Esophagus squamous epithelium (tissue), 5 donors: ENCODE results near the gene LRP1. TPM values are rescaled to one million over a fixed set of nuclear protein-coding genes. Genes with fewer than 3 reads are reported as not detected.

Source experiments
- DNase-seq: peaks from one replicate; lab custom pipeline; 2025; lab: John Stamatoyannopoulos, UW
- H3K27ac ChIP-seq, 4 donors: fragments of 200-600 bp; sonication (generic); one replicate each; pipeline ENCODE4 v1.5.1; 2016 to 2019; ENCODE audit warnings: mild to moderate bottlenecking in 1 of 4
- H3K27me3 ChIP-seq, 4 donors: fragments of 200-600 bp; sonication (generic); 1 replicate in 3 of 4; 2 replicates in 1 of 4; pipeline versions ENCODE4 v1.5.1 to v1.6.0; 2017 to 2021; ENCODE audit warnings: antibody characterized with exemption in 1 of 4
- H3K36me3 ChIP-seq, 3 donors: fragments of 200-600 bp; sonication (generic); one replicate each; pipeline ENCODE4 v1.5.1; 2016 to 2019
- H3K4me1 ChIP-seq, 3 donors: fragments of 200-600 bp; sonication (generic); one replicate each; pipeline ENCODE4 v1.5.1; 2017 to 2019
- H3K4me3 ChIP-seq, 4 donors: fragments of 200-600 bp; sonication (generic); 1 replicate in 3 of 4; 2 replicates in 1 of 4; pipeline ENCODE4 v1.5.1; 2016 to 2019; ENCODE audit warnings: mild to moderate bottlenecking in 2 of 4, moderate library complexity in 1 of 4
- H3K9me3 ChIP-seq, 3 donors: fragments of 200-600 bp; sonication (generic); one replicate each; pipeline ENCODE4 v1.5.1; 2016 to 2019
- POLR2A ChIP-seq, 4 donors: fragments of 450-650 bp; IDR thresholded peaks; one replicate each; pipeline ENCODE4 v1.6.1; 2017; ENCODE audit warnings: antibody characterized with exemption in 4 of 4, mild to moderate bottlenecking in 4 of 4, moderate library complexity in 3 of 4
- WGBS, 2 donors: methylation state at CpG; one replicate each; pipeline ENCODE4 v1.1.5; 2018; 5-methylcytosine and 5-hydroxymethylcytosine counted together
- intact Hi-C: fragments of 100-400 bp; cut with DNase I; formaldehyde crosslinking; loops from one replicate; pipeline ENCODE4 v1.15.0; 2022
- total RNA-seq, 4 donors: library from RNA; depleted of rRNA; stranded (reverse); fragments of >200 nt; gene quantifications; one replicate each; pipeline ENCODE4 v1.1.0, GENCODE V29; 2016
- TF ChIP-seq, protein P1 (sequence below), 6 experiments: fragments of 450-650 bp in 4 of 6; fragments of 200-600 bp in 2 of 6; sonication (generic) in 2 of 6; IDR thresholded peaks; one replicate each; pipeline ENCODE4 v1.5.1; 2016 to 2019; ENCODE audit warnings: antibody characterized with exemption in 6 of 6, mild to moderate bottlenecking in 4 of 6, moderate library complexity in 4 of 6
- donor health status: DM: yes; HTN: yes; CAD: no.

The LRP1 gene
- total RNA-seq, 4 donors from 2014 or later: 60.8 to 147 (median 81.9) TPM

DNA sequence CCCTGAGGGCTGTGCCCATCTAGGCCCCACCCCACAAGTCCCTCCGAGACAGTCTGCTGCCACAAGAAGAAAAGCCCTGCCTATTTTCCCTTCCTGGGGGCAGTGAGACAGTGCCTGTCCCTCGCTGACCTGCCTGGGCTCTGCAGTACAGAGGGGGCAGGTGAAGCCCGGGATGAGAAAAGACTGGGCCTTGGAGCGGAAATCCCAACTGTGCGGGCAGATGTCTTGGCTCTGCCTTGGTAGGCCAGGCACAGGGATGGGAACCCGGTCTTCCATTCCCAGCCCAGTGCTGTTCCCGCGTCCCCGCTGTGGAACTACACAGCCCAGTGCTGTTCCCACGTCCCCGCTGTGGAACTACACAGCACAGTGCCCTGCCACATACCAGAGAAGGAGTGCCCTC is 75.5 kb downstream of the LRP1 start:
- no peak for TF ChIP-seq POLR2A (IDR thresholded peaks at IDR 0.05)
- TF ChIP-seq, protein P1, sequence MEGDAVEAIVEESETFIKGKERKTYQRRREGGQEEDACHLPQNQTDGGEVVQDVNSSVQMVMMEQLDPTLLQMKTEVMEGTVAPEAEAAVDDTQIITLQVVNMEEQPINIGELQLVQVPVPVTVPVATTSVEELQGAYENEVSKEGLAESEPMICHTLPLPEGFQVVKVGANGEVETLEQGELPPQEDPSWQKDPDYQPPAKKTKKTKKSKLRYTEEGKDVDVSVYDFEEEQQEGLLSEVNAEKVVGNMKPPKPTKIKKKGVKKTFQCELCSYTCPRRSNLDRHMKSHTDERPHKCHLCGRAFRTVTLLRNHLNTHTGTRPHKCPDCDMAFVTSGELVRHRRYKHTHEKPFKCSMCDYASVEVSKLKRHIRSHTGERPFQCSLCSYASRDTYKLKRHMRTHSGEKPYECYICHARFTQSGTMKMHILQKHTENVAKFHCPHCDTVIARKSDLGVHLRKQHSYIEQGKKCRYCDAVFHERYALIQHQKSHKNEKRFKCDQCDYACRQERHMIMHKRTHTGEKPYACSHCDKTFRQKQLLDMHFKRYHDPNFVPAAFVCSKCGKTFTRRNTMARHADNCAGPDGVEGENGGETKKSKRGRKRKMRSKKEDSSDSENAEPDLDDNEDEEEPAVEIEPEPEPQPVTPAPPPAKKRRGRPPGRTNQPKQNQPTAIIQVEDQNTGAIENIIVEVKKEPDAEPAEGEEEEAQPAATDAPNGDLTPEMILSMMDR (IDR thresholded peaks at IDR 0.05): no peak
- no peaks in the 10 kb centered on the region for H3K4me1 ChIP-seq
- H3K4me3 ChIP-seq: no peak overlapping the region
- peaks cover 61 to 100% (median 67%) of the 10 kb centered on the region in 3 donors for H3K36me3 ChIP-seq
- H3K27me3 ChIP-seq: no peaks in the 10 kb centered on the region
- intact Hi-C loops: no loop called here
- no peak overlapping the region for H3K27ac ChIP-seq
- 66 to 80% methylated on average over 2 to 3 of the region's 11 CpGs for WGBS, 2 donors
- DNase-seq: no peak
- H3K9me3 ChIP-seq: no peaks in the 10 kb centered on the region

- Histone ChIP-seq H3K4me1 (no peaks in the 10 kb centered on the region), H3K4me3 (no peak overlapping the region), H3K9me3 (no peaks in the 10 kb centered on the region), H3K36me3 (peaks cover 61 to 100% (median 61%) of the 10 kb centered on the region in 3 donors), H3K27me3 (no peaks in the 10 kb centered on the region), H3K27ac (no peak overlapping the region)
- TF ChIP-seq POLR2A (IDR thresholded peaks at IDR 0.05): no peak
- TF ChIP-seq, protein P1 (IDR thresholded peaks at IDR 0.05): no peak
- WGBS, 2 donors: 88% methylated on average over 14 of the region's 19 CpGs; no CpG with 5 or more reads in 1 of the 2 donors
- intact Hi-C loops: no loop called here
- no peak for DNase-seq
These were observed 76.2 kb downstream of the LRP1 start for GRCh38 chr12:57204454-57204853.

DNA sequence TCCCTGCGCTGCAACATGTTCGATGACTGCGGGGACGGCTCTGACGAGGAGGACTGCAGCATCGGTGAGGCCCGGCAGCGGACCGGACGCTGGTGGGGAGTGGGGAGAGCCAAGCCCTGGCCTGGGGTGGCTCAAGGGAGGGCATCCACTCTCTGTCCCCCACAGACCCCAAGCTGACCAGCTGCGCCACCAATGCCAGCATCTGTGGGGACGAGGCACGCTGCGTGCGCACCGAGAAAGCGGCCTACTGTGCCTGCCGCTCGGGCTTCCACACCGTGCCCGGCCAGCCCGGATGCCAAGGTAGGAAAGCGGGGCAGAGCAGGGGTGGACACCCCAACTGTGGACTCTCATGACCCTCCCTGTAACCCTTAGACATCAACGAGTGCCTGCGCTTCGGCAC is 76.9 kb downstream of the LRP1 start:
- Histone ChIP-seq H3K4me3 (no peak overlapping the region), H3K36me3 (peaks cover 53 to 100% (median 63%) of the 10 kb centered on the region in 3 donors), H3K9me3 (no peaks in the 10 kb centered on the region), H3K27ac (no peak overlapping the region), H3K27me3 (no peaks in the 10 kb centered on the region), H3K4me1 (no peaks in the 10 kb centered on the region)
- DNase-seq: no peak
- 86 to 92% methylated on average over 10 to 11 of the region's 26 CpGs for WGBS, 2 donors
- no peak for TF ChIP-seq POLR2A (IDR thresholded peaks at IDR 0.05)
- intact Hi-C loops: no loop called here

- no peaks in the 10 kb centered on the region for H3K4me1 ChIP-seq
- H3K27me3 ChIP-seq: no peaks in the 10 kb centered on the region
- WGBS, 2 donors: 80 to 100% methylated on average over 3 to 4 of the region's 7 CpGs
- intact Hi-C loops: no loop called here
- DNase-seq: no peak
- H3K36me3 ChIP-seq: peaks cover 46 to 100% (median 67%) of the 10 kb centered on the region in 3 donors
- no peak for TF ChIP-seq POLR2A (IDR thresholded peaks at IDR 0.05)
- TF ChIP-seq, protein P1 (IDR thresholded peaks at IDR 0.05): no peak
- no peak overlapping the region for H3K27ac ChIP-seq
- no peak overlapping the region for H3K4me3 ChIP-seq
- H3K9me3 ChIP-seq: no peaks in the 10 kb centered on the region
These were observed 77.6 kb downstream of the LRP1 start for GRCh38 chr12:57205931-57206330.

DNA sequence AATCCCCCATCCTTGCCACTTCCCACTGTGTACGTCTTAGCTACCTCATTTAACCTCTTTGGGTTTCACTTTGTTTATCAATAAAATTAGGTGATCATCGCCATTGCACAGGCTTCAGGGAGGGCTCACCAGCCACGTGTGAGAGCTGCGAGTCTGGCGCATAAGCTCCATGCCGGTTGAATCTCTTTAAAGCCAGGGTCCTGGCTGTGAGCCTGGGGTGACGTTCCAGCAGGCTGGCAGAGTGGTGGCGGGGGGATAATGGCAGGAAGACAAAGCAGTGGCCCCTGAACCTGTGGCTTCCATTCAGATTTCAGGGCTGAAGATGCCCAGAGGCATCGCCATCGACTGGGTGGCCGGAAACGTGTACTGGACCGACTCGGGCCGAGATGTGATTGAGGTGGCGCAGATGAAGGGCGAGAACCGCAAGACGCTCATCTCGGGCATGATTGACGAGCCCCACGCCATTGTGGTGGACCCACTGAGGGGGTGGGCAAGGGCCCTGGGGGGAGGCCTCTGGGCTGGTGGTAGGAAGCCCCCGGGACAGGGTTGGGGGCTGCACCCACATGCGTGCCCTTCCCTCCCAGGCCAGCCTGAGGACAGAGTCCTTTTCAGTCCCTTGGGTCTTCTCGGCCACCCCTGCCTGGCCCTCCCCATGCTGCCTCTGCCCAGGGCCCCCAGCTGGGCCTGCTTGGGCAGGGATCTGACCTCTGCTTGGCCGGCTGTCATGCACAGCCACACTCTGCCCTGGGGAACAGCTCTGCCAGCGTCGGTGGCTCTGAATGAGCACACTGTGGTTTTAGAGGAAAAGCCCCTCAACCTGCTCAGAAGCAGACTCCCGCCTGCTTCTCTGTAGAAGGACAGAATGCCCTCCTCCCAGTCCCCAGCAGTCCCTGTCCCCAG is 79.7 kb downstream of the LRP1 start:
- H3K4me1 ChIP-seq: peaks cover 0 to 4% (median 0%) of the 10 kb centered on the region in 3 donors
- intact Hi-C loops: no loop called here
- no peak overlapping the region for H3K27ac ChIP-seq
- no peak overlapping the region for H3K4me3 ChIP-seq
- no peaks in the 10 kb centered on the region for H3K27me3 ChIP-seq
- no peak for TF ChIP-seq POLR2A (IDR thresholded peaks at IDR 0.05)
- TF ChIP-seq, protein P1 (IDR thresholded peaks at IDR 0.05): no peak
- H3K9me3 ChIP-seq: no peaks in the 10 kb centered on the region
- DNase-seq: no peak
- 72 to 82% methylated on average over 6 to 23 of the region's 29 CpGs for WGBS, 2 donors
- peaks cover 36 to 100% (median 53%) of the 10 kb centered on the region in 3 donors for H3K36me3 ChIP-seq
